SKM-1 treated with dmso at 0.1 percent for 144 hours (cell line): ENCODE data around the gene TCF21.
"Not testable (repeated sequence)": the region's sequence is repeated elsewhere in the genome, so short reads cannot be mapped to it uniquely, and the experiment has no call there.

Experiments used
- DNase-seq: peaks from one replicate; lab custom pipeline; 2025; ENCODE audit not compliant: unreplicated experiment; lab: John Stamatoyannopoulos, UW

The TCF21 gene

GRCh38 chr6:133921249-133921859 lies 32.4 kb downstream of the TCF21 start:
- DNase-seq, result peak; percentile 76

- peak; percentile 74 for DNase-seq
These were observed 35.2 kb downstream of the TCF21 start for GRCh38 chr6:133923938-133924593.

GRCh38 chr6:133931221-133931620 lies 42.3 kb downstream of the TCF21 start:
- not testable (repeated sequence) for DNase-seq

GRCh38 chr6:133936352-133936751 lies 47.4 kb downstream of the TCF21 start:
- not testable (repeated sequence) for DNase-seq

DNA sequence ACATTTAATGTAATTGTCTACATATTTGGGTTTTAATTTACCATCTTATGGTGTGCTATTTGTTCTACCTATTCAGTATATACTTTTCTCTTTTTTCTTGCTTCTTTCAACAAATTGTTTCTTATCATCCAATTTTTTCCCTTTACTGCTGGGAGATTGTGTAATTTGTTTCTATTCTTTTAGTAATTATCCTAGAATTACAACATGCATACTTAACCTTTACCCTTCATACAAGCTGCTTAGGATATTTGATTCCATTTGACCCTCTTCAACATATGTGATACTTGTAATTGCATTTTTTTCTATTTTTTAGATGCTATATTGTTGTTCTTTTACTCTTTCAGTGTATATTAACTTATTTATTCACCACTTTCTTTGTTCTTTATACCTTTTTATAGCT lies 49.0 kb downstream of the TCF21 start:
- no peak for DNase-seq

GRCh38 chr6:133938533-133938932 lies 49.6 kb downstream of the TCF21 start:
- DNase-seq, result no peak

DNA sequence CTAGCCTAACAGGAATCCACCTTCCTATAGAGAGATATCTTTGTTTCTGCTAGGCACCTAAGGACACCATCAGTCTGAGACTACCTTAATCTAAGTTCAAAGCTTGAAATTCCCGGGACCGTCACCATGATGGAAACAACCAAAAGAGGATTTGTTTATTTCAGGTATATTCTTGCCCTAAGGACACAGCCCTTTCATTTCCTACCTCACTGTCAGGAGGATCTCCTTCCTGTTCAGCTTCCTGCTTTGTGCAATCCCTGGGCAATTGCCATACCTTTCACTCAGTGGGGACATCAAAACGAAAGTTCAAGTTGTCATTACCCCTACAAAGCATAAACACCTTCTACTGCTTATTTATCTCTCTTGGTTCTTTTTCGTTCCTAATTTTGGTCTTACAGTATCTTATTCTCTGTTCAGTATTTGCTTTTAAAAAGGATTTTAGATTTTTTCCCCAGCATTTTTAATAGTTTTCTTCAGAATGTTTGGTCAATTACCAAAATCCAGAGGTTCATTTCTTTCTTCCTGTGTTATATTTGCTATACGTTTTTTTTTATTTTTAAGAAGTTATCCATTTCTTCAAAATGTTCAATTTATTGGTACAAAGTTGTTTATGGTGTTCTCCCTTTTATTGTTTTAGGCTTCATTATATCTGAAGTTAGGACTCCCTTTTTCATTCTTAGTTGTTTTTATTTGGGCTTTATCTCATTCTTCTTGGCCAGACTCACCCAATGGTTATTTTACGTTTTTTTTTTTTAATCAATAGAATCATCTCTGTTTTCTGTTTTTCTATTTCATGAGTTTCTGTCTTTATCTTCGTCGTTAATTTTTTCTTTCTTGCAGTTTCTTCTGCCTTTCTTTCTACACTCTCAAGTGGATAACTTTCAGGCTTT lies 51.1 kb downstream of the TCF21 start:
- no peak for DNase-seq
